ENCODE data around the gene CFB.

DNA sequence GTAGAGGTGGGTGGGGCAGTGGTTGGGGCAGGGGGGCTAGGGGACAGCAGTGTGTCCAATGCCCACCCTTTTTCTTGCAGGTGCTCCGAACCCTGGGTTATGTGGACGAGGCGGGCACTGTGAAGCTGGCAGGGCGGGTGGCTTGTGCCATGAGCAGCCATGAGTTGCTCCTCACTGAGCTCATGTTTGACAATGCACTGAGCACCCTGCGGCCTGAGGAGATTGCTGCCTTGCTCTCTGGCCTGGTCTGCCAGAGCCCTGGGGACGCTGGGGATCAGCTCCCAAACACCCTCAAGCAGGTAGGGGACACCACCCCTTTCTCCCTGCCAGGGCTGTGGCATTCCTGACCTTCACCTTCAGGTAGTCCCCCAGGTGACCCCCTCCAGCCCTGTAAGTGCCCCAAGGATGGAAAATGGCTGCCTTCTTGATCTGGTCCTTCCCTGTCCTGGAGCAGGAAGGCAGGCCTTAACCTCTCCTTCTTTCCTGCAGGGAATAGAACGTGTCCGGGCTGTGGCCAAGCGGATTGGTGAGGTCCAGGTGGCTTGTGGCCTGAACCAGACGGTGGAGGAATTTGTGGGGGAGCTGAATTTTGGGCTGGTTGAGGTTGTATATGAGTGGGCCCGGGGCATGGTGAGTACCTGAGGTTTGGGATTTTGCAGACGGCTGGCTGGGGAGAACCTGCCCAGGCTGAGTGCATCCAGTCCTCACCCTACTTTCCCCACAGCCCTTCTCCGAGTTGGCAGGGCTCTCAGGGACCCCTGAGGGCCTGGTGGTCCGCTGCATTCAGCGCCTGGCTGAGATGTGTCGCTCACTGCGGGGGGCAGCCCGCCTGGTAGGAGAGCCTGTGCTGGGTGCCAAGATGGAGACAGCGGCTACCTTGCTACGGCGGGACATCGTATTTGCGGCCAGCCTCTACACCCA, 23.2 kb downstream of the CFB start:
- TF ChIP-seq, protein P1, sequence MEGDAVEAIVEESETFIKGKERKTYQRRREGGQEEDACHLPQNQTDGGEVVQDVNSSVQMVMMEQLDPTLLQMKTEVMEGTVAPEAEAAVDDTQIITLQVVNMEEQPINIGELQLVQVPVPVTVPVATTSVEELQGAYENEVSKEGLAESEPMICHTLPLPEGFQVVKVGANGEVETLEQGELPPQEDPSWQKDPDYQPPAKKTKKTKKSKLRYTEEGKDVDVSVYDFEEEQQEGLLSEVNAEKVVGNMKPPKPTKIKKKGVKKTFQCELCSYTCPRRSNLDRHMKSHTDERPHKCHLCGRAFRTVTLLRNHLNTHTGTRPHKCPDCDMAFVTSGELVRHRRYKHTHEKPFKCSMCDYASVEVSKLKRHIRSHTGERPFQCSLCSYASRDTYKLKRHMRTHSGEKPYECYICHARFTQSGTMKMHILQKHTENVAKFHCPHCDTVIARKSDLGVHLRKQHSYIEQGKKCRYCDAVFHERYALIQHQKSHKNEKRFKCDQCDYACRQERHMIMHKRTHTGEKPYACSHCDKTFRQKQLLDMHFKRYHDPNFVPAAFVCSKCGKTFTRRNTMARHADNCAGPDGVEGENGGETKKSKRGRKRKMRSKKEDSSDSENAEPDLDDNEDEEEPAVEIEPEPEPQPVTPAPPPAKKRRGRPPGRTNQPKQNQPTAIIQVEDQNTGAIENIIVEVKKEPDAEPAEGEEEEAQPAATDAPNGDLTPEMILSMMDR (optimal IDR thresholded peaks at IDR 0.05 in 1 of 3, IDR thresholded peaks at IDR 0.05 in 1 of 3, conservative IDR thresholded peaks at IDR 0.05 in 1 of 3; ENCODE audit: extremely low read depth in 1 of 3, insufficient read depth in 2 of 3, low read length in 3 of 3): no peak
- TF ChIP-seq EZH2 (IDR thresholded peaks at IDR 0.05; ENCODE audit: low read length): no peak
